Measurements from ENCODE around the gene PALLD. TPM values are rescaled to one million over a fixed set of nuclear protein-coding genes. Genes with fewer than 3 reads are reported as not detected.

Gene PALLD
- total RNA-seq, 1 donor from 2014 or later = 16.4 TPM

GRCh38 chr4:168737806-168738172, 240.9 kb downstream of the PALLD start:
- H3K27ac Mint-ChIP-seq (ENCODE audit: unreplicated experiment) = no peak overlapping the region

GRCh38 chr4:168739886-168740285, 243.0 kb downstream of the PALLD start:
- no peak for TF ChIP-seq CTCF (IDR thresholded peaks at IDR 0.05; ENCODE audit: unreplicated experiment)
- no peak for DNase-seq (ENCODE audit: low spot score)
- no peaks in the 10 kb centered on the region for H3K27me3 Mint-ChIP-seq (ENCODE audit: unreplicated experiment)
- peaks cover 6% of the 10 kb centered on the region for H3K4me1 Mint-ChIP-seq (ENCODE audit: unreplicated experiment)
- H3K9me3 Mint-ChIP-seq (ENCODE audit: unreplicated experiment) = no peaks in the 10 kb centered on the region
- H3K27ac Mint-ChIP-seq (ENCODE audit: unreplicated experiment) = no peak overlapping the region
- H3K36me3 Mint-ChIP-seq (ENCODE audit: low read depth, unreplicated experiment) = no peaks in the 10 kb centered on the region
- H3K4me3 Mint-ChIP-seq (ENCODE audit: unreplicated experiment) = no peak overlapping the region

More at GRCh38 chr4:168737806-168738172, 240.9 kb downstream of the PALLD start:
- no peak for DNase-seq (ENCODE audit: low spot score)
- Mint-ChIP-seq H3K27me3 (ENCODE audit: unreplicated experiment) (no peaks in the 10 kb centered on the region), H3K4me3 (ENCODE audit: unreplicated experiment) (no peak overlapping the region), H3K9me3 (ENCODE audit: unreplicated experiment) (no peaks in the 10 kb centered on the region), H3K36me3 (ENCODE audit: low read depth, unreplicated experiment) (no peaks in the 10 kb centered on the region), H3K4me1 (ENCODE audit: unreplicated experiment) (peaks cover 6% of the 10 kb centered on the region)
- no peak for TF ChIP-seq CTCF (IDR thresholded peaks at IDR 0.05; ENCODE audit: unreplicated experiment)

- Mint-ChIP-seq H3K4me1 (ENCODE audit: unreplicated experiment) (peaks cover 2% of the 10 kb centered on the region), H3K27me3 (ENCODE audit: unreplicated experiment) (no peaks in the 10 kb centered on the region), H3K9me3 (ENCODE audit: unreplicated experiment) (no peaks in the 10 kb centered on the region), H3K4me3 (ENCODE audit: unreplicated experiment) (no peak overlapping the region), H3K36me3 (ENCODE audit: low read depth, unreplicated experiment) (no peaks in the 10 kb centered on the region), H3K27ac (ENCODE audit: unreplicated experiment) (no peak overlapping the region)
- no peak for DNase-seq (ENCODE audit: low spot score)
- no peak for TF ChIP-seq CTCF (IDR thresholded peaks at IDR 0.05; ENCODE audit: unreplicated experiment)
These were observed 243.8 kb downstream of the PALLD start for GRCh38 chr4:168740691-168741090.

- H3K9me3 Mint-ChIP-seq (ENCODE audit: unreplicated experiment) = no peaks in the 10 kb centered on the region
- no peak for TF ChIP-seq CTCF (IDR thresholded peaks at IDR 0.05; ENCODE audit: unreplicated experiment)
- H3K4me1 Mint-ChIP-seq (ENCODE audit: unreplicated experiment) = no peaks in the 10 kb centered on the region
- H3K36me3 Mint-ChIP-seq (ENCODE audit: low read depth, unreplicated experiment) = no peaks in the 10 kb centered on the region
- H3K4me3 Mint-ChIP-seq (ENCODE audit: unreplicated experiment) = no peak overlapping the region
- peaks cover 2% of the 10 kb centered on the region for H3K27me3 Mint-ChIP-seq (ENCODE audit: unreplicated experiment)
- no peak for DNase-seq (ENCODE audit: low spot score)
- H3K27ac Mint-ChIP-seq (ENCODE audit: unreplicated experiment) = no peak overlapping the region
These were observed 244.7 kb downstream of the PALLD start for GRCh38 chr4:168741281-168742173.

- Mint-ChIP-seq H3K36me3 (ENCODE audit: low read depth, unreplicated experiment) (no peaks in the 10 kb centered on the region), H3K27me3 (ENCODE audit: unreplicated experiment) (peaks cover 2% of the 10 kb centered on the region), H3K4me1 (ENCODE audit: unreplicated experiment) (no peaks in the 10 kb centered on the region), H3K9me3 (ENCODE audit: unreplicated experiment) (no peaks in the 10 kb centered on the region), H3K27ac (ENCODE audit: unreplicated experiment) (no peak overlapping the region), H3K4me3 (ENCODE audit: unreplicated experiment) (no peak overlapping the region)
- no peak for DNase-seq (ENCODE audit: low spot score)
- TF ChIP-seq CTCF (IDR thresholded peaks at IDR 0.05; ENCODE audit: unreplicated experiment) = no peak
These were observed 246.3 kb downstream of the PALLD start for GRCh38 chr4:168743131-168743530.
